ENCODE results near the gene CPOX. TPM values are rescaled to one million over a fixed set of nuclear protein-coding genes. Genes with fewer than 3 reads are reported as not detected.

The CPOX gene
- total RNA-seq, 6 experiments from 2014 or later = 18.0 to 27.6 (median 19.6) TPM

DNA sequence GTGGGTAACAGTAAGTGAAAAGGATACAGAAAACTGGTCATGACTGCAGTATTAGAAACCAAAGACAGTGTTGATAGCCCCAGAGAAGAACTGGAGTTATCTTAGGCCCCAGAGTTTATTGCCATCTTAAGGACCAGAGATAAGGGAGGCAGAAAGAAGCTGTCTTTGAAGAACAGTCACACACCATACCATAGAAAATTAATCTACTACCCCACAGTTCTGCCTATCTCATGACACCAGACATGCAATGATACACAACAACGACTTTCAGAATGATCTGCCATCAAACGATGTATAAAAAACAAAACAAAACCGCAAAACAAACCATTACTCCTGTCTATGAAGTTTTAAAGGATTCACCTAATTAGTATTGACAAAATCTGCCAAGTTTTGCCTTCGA lies 9.6 kb downstream of the CPOX start:
- DNase-seq = no peak
- Mint-ChIP-seq H3K9me3 (no peaks in the 10 kb centered on the region), H3K36me3 (ENCODE audit: low read depth) (peaks cover 24% of the 10 kb centered on the region), H3K4me1 (ENCODE audit: low read depth) (peaks cover 28% of the 10 kb centered on the region), H3K4me3 (no peak overlapping the region), H3K27ac (no peak overlapping the region), H3K27me3 (ENCODE audit: insufficient read depth) (no peaks in the 10 kb centered on the region)
- TF ChIP-seq, protein P1, sequence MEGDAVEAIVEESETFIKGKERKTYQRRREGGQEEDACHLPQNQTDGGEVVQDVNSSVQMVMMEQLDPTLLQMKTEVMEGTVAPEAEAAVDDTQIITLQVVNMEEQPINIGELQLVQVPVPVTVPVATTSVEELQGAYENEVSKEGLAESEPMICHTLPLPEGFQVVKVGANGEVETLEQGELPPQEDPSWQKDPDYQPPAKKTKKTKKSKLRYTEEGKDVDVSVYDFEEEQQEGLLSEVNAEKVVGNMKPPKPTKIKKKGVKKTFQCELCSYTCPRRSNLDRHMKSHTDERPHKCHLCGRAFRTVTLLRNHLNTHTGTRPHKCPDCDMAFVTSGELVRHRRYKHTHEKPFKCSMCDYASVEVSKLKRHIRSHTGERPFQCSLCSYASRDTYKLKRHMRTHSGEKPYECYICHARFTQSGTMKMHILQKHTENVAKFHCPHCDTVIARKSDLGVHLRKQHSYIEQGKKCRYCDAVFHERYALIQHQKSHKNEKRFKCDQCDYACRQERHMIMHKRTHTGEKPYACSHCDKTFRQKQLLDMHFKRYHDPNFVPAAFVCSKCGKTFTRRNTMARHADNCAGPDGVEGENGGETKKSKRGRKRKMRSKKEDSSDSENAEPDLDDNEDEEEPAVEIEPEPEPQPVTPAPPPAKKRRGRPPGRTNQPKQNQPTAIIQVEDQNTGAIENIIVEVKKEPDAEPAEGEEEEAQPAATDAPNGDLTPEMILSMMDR (IDR thresholded peaks at IDR 0.05) = no peak

DNA sequence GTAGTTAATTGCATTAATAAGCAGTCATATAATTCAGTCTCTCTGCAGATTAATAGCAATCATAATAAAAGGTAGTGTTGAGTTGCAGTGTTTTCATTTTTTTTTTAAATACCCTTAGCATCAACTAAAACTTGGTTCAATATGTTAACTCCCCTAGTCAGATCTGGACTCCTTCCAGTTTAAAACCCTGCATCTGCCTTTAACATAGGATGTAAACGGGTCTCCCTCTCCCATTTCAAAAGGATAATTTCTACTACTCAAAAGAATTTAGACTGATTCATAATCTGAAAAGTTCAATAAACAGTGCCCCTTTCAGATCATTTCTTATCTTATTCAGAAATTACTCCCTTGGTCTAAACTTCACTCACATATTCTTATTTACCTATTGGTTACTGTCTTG lies 11.4 kb downstream of the CPOX start:
- no peaks in the 10 kb centered on the region for H3K27me3 Mint-ChIP-seq (ENCODE audit: insufficient read depth)
- H3K36me3 Mint-ChIP-seq (ENCODE audit: low read depth) = peaks cover 27% of the 10 kb centered on the region
- no peaks in the 10 kb centered on the region for H3K9me3 Mint-ChIP-seq
- no peak overlapping the region for H3K27ac Mint-ChIP-seq
- DNase-seq = no peak
- H3K4me1 Mint-ChIP-seq (ENCODE audit: low read depth) = peaks cover 32% of the 10 kb centered on the region
- TF ChIP-seq, protein P1 (IDR thresholded peaks at IDR 0.05) = no peak
- no peak overlapping the region for H3K4me3 Mint-ChIP-seq

DNA sequence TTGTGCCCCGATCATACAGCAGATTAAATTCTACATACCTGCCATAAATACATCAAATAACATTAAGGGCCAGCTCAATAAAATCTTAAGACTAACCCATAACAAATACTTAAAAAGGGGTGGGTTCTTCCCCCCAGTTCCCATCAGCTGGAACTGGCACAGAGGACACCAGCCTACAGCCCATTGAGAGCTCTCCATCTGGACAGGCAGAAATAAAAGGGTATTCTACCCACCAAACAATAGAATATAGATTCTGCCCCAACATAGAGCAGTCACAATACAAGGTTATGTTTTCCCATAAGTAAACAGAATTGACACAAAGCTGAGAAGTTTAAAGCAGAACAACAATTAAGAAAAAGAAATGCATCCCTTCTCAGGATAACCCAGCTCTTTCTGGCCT lies 11.9 kb downstream of the CPOX start:
- peaks cover 37% of the 10 kb centered on the region for H3K4me1 Mint-ChIP-seq (ENCODE audit: low read depth)
- no peak overlapping the region for H3K27ac Mint-ChIP-seq
- peaks cover 27% of the 10 kb centered on the region for H3K36me3 Mint-ChIP-seq (ENCODE audit: low read depth)
- no peaks in the 10 kb centered on the region for H3K9me3 Mint-ChIP-seq
- TF ChIP-seq, protein P1 (IDR thresholded peaks at IDR 0.05) = no peak
- no peak overlapping the region for H3K4me3 Mint-ChIP-seq
- no peak for DNase-seq
- H3K27me3 Mint-ChIP-seq (ENCODE audit: insufficient read depth) = no peaks in the 10 kb centered on the region

DNA sequence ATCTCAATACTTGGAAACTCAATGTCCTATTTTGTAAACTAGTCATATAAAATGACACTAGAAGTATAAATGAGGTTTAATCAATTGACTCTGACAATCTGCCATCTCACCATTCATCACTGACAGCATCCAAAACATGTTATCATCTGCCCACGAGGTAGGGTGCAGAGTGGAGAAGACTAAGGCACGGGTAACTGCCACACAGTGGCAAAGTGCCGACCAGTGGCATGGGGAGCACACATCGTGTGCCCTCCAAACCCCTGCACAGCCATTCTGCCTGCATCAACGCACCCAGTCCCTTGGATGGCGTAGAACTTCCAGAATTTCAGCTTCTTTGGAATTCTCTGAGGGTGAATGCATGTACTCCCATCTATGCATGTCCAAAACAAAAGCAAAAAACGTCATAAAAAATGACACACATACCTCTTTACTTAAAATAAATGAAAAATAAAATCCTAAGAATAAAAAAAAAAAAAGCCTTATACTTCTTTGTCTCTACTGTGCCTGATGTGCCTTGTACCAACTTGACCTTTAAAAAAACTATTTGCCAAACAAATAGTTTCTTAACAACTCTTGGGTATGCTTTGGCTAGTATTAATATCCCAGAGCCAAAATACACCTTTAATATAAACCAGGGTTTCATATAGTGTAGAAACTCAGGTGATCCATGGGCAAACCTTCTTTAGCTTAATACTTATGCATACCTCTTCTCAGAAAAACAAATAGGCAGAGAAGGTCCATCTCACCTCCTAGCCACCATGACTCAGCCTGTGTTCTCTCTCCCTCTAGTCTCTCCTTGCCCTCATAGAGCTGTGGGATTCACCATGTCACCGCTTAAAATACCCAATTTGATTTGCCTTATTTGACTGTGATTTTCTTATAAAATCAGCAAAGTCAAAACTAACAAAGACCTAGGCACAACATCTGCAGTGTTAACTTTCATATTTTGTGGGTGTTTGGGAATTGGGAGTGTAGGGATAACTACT lies 12.7 kb downstream of the CPOX start:
- H3K27ac Mint-ChIP-seq = no peak overlapping the region
- H3K9me3 Mint-ChIP-seq = no peaks in the 10 kb centered on the region
- H3K4me3 Mint-ChIP-seq = no peak overlapping the region
- no peak for DNase-seq
- TF ChIP-seq, protein P1 (IDR thresholded peaks at IDR 0.05) = no peak
- peaks cover 4% of the 10 kb centered on the region; the same call in 1 of the 2 replicates for H3K27me3 Mint-ChIP-seq (ENCODE audit: insufficient read depth)
- H3K4me1 Mint-ChIP-seq (ENCODE audit: low read depth) = peaks cover 37% of the 10 kb centered on the region
- H3K36me3 Mint-ChIP-seq (ENCODE audit: low read depth) = peaks cover 27% of the 10 kb centered on the region

DNA sequence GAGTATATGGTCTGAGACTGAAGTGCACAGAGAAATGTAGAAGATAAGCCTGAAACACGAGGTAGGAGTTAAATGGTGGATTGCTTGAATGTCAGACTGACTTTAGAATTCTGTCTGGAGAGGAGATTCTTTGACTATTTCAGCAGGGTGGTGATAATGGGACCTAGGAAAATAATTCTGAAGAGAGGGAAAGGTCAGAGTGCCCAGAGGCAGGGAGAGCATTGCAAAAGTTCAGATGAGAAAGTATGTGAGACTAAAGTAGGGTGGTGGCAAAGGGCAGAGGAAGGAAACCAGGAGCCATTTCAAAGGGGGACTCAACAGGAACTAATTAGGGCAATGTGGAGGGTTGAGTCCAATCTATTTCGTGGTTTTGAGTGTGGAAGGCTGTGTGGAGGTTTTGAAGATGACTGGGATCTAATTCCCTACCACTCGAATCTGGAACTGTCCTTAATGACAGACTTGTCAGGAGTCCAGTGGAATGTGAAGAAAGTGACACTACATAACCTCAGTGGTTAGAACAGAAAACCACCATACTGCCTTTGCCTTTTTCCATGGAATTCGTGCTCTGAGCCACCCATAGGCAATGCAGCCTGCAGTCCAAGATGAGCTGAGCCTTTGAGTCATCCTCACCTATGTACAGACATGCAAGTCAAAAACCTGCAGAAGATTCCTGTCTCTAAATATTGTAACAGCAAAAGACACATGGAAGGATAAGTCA lies 16.1 kb downstream of the CPOX start:
- Mint-ChIP-seq H3K4me1 (ENCODE audit: low read depth) (peaks cover 35% of the 10 kb centered on the region), H3K36me3 (ENCODE audit: low read depth) (peaks cover 13% of the 10 kb centered on the region), H3K27me3 (ENCODE audit: insufficient read depth) (peaks cover 4% of the 10 kb centered on the region; the same call in 1 of the 2 replicates), H3K9me3 (no peaks in the 10 kb centered on the region), H3K27ac (peak overlapping the region; percentile 29), H3K4me3 (no peak overlapping the region)
- peak; percentile 77 for DNase-seq
- TF ChIP-seq, protein P1 (IDR thresholded peaks at IDR 0.05) = no peak

All from HFFc6 (cell line).